Rectal smooth muscle tissue (tissue), 1 donor: ENCODE data around the gene E2F8.
"Not testable (repeated sequence)": the region's sequence is repeated elsewhere in the genome, so short reads cannot be mapped to it uniquely, and the experiment has no call there.

Source experiments
- H3K27ac ChIP-seq: one replicate; pipeline ENCODE4 v1.7.0; 2013; ENCODE audit warnings: low read depth, low read length, inconsistent platforms
- H3K27me3 ChIP-seq: one replicate; pipeline ENCODE4 v1.7.0; 2013; ENCODE audit warnings: low read length; ENCODE audit not compliant: control insufficient read depth, insufficient read depth
- H3K36me3 ChIP-seq: one replicate; pipeline ENCODE4 v1.7.0; 2013; ENCODE audit warnings: low read length; ENCODE audit not compliant: control insufficient read depth, insufficient read depth
- H3K4me1 ChIP-seq: one replicate; pipeline ENCODE4 v1.7.0; 2013; ENCODE audit warnings: low read length; ENCODE audit not compliant: control insufficient read depth, insufficient read depth
- H3K4me3 ChIP-seq: one replicate; pipeline ENCODE4 v1.7.0; 2013; ENCODE audit warnings: low read length
- H3K9ac ChIP-seq: one replicate; pipeline ENCODE4 v1.7.0; 2013; ENCODE audit warnings: low read length

Gene E2F8

DNA sequence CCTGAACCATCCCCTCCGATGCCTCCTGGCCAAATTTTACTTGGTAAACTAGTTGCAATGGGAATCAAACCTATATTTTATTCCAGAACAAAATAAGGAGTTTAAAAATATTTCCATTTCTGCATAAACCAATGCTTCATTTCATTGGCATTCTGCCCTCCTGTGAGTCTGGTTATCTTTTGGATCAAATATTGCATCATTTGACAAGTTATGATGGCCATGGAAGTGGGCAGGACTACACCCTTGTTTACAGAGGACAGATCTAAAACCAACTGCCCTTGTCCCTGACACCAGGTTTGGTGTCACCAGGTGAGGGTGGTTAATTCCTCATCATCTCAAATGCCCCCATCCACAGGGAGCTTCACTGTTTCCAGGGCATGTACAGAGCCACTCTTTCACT is 28.2 kb upstream of the E2F8 start:
- Histone ChIP-seq H3K27ac (no peak overlapping the region), H3K9ac (no peak overlapping the region), H3K27me3 (no peaks in the 10 kb centered on the region), H3K36me3 (no peaks in the 10 kb centered on the region), H3K4me3 (no peak overlapping the region), H3K4me1 (no peaks in the 10 kb centered on the region)

DNA sequence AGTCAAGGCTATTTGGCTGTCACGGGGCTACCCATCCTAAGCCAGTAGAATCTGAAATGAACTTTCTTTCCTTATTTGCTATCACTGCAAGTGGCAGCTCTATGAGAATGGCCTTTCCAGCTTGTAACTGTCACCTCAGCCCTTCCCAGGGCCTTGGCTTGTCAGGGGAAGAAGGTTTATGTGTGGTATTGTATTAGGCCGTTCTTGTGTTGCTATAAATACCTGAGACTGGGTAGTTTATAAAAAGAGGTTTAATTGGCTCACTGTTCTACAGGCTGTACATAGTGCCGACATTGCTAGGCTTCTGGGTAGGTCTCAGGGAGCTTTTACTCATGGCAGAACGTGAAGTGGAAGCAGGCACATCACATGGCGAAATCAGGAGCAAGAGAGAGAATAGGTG is 26.8 kb upstream of the E2F8 start:
- no peaks in the 10 kb centered on the region for H3K4me1 ChIP-seq
- no peaks in the 10 kb centered on the region for H3K36me3 ChIP-seq
- no peak overlapping the region for H3K27ac ChIP-seq

DNA sequence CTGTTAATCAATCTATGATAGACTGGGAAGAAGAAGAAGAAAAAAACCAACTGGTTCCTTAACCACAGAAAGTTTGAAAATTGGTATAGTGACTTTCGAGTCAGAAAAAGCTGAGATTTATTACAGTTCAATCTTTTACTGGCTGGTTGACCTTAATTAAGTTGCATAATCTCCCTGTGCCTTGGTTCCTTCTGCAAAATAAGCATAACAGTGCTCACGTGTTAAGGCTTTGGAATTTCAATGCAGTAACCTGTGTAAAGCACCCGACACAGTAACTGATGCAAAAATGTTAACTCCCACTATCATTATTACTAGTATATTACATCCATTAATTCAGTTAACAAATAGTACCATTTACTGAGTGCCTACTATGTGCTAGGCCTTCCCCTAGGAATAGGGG is 22.6 kb upstream of the E2F8 start:
- Histone ChIP-seq H3K9ac (no peak overlapping the region), H3K36me3 (no peaks in the 10 kb centered on the region), H3K4me1 (no peaks in the 10 kb centered on the region), H3K4me3 (no peak overlapping the region), H3K27me3 (no peaks in the 10 kb centered on the region), H3K27ac (no peak overlapping the region)

More for the DNA sequence above, 26.8 kb upstream of the E2F8 start:
- H3K27me3 ChIP-seq, result no peaks in the 10 kb centered on the region
- no peak overlapping the region for H3K4me3 ChIP-seq
- H3K9ac ChIP-seq, result no peak overlapping the region

DNA sequence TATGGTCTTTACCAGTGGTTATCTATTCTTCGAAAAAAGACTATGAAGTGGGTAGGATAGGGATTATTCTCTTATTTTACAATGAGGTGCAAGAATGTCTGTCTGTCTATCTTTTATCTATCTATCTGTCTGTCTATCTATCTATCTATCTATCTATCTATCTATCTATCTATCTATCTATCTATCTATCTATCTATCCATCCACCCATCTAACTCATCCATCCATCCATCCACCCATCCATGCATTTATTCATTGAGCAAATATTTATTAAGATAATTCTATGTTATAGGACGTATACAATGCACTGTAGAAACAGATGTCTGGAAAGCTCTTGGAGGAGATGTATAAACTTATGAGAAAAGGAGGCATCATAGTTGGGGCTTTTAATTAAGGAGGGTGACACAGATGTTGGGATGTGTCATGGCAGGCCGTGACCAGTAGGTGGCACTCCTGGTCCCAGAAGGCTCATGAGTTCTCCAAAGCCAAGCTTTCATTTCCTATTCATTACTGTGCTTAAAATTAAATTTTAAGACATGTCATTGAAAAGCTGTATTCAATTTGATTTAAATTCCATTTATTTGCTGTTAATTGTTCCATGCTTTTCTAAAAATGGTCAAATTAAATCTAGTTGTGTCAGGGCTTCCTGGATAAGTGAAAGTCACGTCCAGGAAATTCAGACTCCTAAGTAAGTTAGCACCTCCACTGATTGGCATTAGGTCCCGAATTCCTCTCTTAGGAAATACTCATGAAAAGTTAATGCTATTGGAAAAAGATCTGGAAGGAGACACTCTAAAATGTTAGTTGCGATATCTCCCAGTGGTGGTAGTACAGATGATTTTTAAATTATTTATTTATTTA is 19.0 kb upstream of the E2F8 start:
- no peaks in the 10 kb centered on the region for H3K36me3 ChIP-seq
- no peaks in the 10 kb centered on the region for H3K27me3 ChIP-seq
- H3K9ac ChIP-seq, result no peak overlapping the region
- H3K27ac ChIP-seq, result no peak overlapping the region
- H3K4me1 ChIP-seq, result no peaks in the 10 kb centered on the region
- H3K4me3 ChIP-seq, result no peak overlapping the region

DNA sequence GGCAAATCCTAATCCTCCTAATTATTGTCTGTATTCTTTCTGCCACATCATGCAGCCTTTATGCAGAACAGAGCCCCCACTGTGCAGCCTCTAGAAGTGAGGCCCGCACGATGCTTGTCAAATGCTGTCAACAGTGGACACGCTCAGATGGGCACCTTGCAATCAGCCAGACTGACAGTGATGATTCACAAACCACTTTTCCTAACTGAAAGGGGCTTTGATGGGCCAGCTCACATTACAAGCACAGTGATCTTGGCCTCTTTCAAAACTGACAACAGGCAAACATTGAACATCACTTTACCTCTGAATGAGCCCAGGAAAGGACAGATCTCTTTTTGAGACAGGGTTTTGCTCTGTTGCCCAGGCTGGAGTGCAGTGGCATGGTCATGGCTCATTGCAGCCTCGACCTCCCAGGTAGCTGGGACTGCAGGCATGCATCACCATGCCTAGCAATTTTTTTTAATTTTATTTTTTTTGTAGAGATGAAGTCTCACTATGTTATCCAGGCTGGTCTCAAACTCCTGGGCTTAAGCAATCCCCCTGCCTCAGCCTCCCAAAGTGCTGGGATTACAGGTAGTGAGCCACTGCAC is 18.0 kb upstream of the E2F8 start:
- Histone ChIP-seq H3K36me3 (no peaks in the 10 kb centered on the region), H3K4me3 (no peak overlapping the region), H3K27me3 (no peaks in the 10 kb centered on the region), H3K9ac (no peak overlapping the region), H3K27ac (no peak overlapping the region), H3K4me1 (no peaks in the 10 kb centered on the region)

DNA sequence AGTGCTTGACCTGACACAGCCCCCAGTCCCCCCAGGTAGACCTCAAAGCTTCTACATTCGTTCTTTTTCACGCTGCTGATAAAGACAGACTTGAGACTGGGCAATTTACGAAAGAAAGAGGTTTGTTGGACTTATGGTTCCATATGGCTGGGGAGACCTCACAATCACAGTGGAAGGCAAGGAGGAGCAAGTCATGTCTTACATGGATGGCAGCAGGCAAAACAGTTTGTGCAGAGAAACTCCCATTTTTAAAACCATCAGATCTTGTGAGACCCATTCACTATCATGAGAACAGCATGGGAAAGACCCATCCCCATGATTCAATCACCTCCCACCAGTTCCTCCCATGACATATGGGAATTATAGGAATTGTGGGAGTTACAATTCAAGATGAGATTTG is 13.7 kb upstream of the E2F8 start:
- not testable (repeated sequence) for H3K9ac ChIP-seq, H3K36me3 ChIP-seq, H3K4me3 ChIP-seq, H3K4me1 ChIP-seq, H3K27ac ChIP-seq, H3K27me3 ChIP-seq

DNA sequence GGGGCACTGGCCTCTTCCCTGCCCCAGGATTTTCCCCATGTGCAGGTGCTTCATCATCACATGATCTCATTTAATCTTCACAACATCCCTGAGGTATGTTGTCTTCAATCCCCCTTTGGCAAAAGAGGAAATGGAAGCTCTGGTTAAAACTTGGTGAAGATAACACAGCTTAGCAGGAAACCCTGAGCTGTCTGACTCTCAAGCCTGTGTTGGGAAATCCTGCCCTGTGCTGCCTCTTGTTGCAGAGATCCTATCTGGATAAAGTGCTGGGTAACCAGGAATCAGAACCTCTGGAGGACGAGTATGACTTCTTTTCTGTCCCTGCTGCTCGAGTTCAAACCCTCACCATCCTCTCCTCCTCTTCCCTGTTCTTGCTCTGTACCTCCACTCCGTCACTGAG is 13.1 kb upstream of the E2F8 start:
- Histone ChIP-seq H3K4me3 (no peak overlapping the region), H3K36me3 (no peaks in the 10 kb centered on the region), H3K4me1 (no peaks in the 10 kb centered on the region), H3K27ac (no peak overlapping the region), H3K27me3 (no peaks in the 10 kb centered on the region), H3K9ac (no peak overlapping the region)

DNA sequence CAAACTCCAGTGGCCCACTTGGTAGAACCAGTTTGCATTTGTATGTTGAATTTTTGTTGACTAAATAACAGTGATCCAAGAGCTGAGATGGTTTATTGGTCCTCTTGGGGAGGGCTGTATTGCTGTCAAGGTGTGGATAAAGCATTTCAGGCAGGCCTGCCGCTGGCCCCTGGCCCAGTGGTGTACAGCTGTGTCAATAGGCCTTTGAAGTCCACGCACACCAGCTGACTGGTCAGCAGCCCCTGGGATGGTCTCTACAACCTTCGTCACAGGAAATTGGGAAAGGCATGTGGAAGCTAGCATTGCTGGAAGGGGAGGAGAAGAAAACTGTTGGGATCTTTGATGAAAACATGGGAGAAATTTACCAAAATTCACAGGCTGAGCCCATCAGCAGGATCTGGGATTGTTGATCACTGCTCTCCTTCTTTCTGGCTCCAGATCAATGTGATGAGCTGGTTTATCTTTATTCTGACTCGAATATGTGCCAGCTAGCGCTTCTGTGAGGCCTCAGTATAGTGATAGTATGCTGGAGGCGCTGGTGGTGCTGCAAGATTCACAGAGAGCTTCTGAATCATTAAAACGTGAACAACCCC is 12.5 kb upstream of the E2F8 start:
- no peak overlapping the region for H3K4me3 ChIP-seq
- no peaks in the 10 kb centered on the region for H3K4me1 ChIP-seq
- H3K9ac ChIP-seq, result no peak overlapping the region
- no peak overlapping the region for H3K27ac ChIP-seq
- no peaks in the 10 kb centered on the region for H3K36me3 ChIP-seq
- H3K27me3 ChIP-seq, result no peaks in the 10 kb centered on the region

DNA sequence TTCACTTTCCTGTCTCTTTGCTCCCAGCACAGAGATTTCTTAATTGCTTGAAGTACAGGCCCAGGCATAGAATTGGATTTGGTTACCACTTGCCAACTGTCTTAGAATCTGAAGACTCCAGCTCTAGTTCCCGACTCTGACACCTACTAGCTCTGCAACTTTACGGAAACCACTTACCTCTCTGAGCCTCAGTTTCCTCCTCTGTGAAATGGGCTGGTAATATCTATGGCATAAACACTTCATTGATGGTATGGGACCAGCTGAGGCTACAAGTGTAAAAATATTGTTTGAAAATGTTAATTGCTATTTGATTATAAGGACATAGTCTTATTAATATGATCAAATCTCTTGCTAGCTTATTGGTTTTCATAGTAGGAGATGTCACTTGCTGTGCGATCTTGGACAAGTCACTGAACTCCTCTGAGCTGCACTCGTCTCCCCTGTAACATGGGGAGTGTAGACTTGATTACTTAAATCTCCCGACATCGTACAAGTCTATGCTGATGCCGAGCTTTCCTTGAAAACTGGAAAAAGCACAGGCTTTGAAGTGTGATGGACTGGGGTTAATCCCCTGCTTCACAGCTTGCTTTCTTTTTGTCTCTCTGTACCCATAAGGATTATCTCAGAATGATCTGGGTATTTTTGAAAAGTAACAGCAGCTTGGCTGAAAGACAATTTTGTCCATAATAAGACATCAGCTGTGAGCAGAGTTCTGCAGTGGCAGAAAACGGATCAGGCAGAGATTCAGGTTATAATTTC is 11.8 kb upstream of the E2F8 start:
- Histone ChIP-seq H3K27ac (no peak overlapping the region), H3K4me3 (no peak overlapping the region), H3K9ac (no peak overlapping the region), H3K27me3 (no peaks in the 10 kb centered on the region), H3K4me1 (no peaks in the 10 kb centered on the region), H3K36me3 (no peaks in the 10 kb centered on the region)

DNA sequence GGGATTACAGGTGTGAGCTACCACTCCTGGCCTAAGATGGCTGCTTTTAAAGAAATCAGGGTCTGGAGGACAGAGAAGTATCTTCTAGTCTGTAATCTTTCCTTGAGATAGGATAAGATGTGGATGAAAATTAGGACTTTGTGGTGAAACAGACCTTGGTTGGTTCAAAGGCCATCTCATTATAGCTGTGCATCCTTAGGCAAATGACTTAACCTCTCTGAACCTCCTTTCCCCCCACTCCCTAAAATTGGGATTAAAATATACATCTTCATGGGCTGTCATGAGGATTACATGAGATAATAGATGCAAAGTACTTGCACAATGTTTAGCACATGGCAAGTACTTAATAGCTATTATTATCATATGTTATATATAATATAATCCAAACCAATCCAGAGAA is 10.8 kb upstream of the E2F8 start:
- Histone ChIP-seq H3K4me3 (no peak overlapping the region), H3K9ac (no peak overlapping the region), H3K36me3 (no peaks in the 10 kb centered on the region), H3K27me3 (no peaks in the 10 kb centered on the region), H3K27ac (no peak overlapping the region), H3K4me1 (no peaks in the 10 kb centered on the region)

DNA sequence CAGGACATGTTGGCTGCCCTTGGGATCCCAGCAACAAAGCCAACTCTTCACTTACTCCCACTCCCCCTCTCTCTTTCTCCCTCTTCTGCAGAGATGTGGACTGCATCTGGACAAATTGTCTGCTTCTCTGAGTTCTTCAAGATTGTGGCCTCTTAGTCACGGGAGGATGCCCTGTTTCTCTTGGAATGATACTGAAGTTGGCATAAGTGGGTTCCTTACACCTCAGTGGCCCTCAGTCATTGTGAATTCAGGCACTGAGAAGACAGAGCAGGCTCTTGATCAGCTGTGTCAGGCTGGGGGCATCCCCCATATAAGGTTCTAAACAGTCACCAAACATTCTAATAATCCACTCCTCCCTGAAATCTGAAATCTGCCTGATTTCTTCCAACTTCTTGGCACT is 6.1 kb upstream of the E2F8 start:
- H3K27ac ChIP-seq, result no peak overlapping the region
- H3K4me3 ChIP-seq, result no peak overlapping the region
- H3K4me1 ChIP-seq, result no peaks in the 10 kb centered on the region
- H3K27me3 ChIP-seq, result peaks cover 19% of the 10 kb centered on the region
- no peak overlapping the region for H3K9ac ChIP-seq
- no peaks in the 10 kb centered on the region for H3K36me3 ChIP-seq

DNA sequence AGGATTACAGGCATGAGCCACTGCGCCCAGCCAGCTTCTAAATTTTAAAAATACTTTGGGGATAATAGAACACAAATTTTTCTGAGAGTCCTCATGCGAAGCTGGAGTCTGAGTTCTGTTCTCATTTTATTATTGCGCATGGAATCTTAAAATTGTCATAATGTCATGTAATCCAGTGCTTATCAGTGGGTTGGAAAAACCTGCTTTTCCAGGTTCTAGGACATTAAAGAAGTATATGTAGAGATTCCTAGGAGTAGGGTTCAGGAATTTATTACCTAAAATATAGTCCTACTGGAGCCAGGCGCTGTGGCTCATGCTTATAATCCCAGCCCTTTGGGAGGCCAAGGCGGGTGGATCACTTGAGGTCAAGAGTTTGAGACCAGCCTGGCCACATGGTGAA is 4.6 kb upstream of the E2F8 start:
- H3K36me3 ChIP-seq, result no peaks in the 10 kb centered on the region
- no peak overlapping the region for H3K27ac ChIP-seq
- H3K4me3 ChIP-seq, result no peak overlapping the region
- peaks cover 24% of the 10 kb centered on the region for H3K27me3 ChIP-seq
- H3K9ac ChIP-seq, result no peak overlapping the region
- H3K4me1 ChIP-seq, result peaks cover 2% of the 10 kb centered on the region
